Measurements from ENCODE around the gene CAPG. TPM values are rescaled to one million over a fixed set of nuclear protein-coding genes. Genes with fewer than 3 reads are reported as not detected.

The CAPG gene
- polyA plus RNA-seq, 1 donor from 2014 or later = not detected

DNA sequence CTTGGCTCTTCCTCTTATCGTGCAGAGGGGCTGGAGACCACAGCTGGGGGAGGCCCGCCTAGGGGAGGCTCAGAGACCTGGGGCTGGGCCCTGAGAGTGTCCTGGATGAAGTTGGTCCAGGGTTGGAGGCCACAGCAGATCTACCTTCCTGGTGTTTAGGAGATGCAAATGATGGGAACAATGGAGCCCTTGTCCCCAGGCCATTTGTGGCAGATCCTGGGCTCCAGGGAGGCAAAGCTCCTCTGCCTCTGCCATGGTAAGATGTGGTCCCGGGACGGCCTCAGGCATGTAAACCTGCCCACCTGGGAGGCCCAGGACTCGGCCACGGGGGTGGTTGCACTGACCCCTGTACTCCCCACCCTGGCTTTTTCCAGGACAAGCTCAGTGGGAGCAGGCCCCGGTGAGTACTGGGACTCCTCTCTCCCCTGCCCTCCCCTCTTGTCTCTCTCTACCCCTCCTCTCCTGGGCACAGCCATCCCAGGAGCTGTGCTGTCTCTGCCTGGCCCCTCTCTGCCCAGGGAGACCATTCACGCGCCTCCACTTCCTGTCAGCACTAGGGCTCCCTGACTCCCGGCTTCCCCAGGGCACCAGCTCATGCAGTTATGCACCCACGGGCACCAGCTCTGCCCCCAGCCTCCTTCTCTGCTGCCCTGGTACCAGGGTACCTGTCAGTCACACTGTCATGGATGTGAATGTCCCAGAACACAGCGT, 19.2 kb upstream of the CAPG start:
- no peak overlapping the region for H2AFZ ChIP-seq (ENCODE audit: low read depth, low read length)
- TF ChIP-seq, protein P1, sequence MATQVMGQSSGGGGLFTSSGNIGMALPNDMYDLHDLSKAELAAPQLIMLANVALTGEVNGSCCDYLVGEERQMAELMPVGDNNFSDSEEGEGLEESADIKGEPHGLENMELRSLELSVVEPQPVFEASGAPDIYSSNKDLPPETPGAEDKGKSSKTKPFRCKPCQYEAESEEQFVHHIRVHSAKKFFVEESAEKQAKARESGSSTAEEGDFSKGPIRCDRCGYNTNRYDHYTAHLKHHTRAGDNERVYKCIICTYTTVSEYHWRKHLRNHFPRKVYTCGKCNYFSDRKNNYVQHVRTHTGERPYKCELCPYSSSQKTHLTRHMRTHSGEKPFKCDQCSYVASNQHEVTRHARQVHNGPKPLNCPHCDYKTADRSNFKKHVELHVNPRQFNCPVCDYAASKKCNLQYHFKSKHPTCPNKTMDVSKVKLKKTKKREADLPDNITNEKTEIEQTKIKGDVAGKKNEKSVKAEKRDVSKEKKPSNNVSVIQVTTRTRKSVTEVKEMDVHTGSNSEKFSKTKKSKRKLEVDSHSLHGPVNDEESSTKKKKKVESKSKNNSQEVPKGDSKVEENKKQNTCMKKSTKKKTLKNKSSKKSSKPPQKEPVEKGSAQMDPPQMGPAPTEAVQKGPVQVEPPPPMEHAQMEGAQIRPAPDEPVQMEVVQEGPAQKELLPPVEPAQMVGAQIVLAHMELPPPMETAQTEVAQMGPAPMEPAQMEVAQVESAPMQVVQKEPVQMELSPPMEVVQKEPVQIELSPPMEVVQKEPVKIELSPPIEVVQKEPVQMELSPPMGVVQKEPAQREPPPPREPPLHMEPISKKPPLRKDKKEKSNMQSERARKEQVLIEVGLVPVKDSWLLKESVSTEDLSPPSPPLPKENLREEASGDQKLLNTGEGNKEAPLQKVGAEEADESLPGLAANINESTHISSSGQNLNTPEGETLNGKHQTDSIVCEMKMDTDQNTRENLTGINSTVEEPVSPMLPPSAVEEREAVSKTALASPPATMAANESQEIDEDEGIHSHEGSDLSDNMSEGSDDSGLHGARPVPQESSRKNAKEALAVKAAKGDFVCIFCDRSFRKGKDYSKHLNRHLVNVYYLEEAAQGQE (IDR thresholded peaks at IDR 0.05; ENCODE audit: borderline replicate concordance) = no peak
- no peak for TF ChIP-seq RAD21 (conservative IDR thresholded peaks at IDR 0.05)
- no peak for TF ChIP-seq EP300 (conservative IDR thresholded peaks at IDR 0.05; ENCODE audit: poor library complexity, severe bottlenecking)
- no peak for TF ChIP-seq SMC3 (conservative IDR thresholded peaks at IDR 0.05; ENCODE audit: poor library complexity)
- TF ChIP-seq, protein P2, sequence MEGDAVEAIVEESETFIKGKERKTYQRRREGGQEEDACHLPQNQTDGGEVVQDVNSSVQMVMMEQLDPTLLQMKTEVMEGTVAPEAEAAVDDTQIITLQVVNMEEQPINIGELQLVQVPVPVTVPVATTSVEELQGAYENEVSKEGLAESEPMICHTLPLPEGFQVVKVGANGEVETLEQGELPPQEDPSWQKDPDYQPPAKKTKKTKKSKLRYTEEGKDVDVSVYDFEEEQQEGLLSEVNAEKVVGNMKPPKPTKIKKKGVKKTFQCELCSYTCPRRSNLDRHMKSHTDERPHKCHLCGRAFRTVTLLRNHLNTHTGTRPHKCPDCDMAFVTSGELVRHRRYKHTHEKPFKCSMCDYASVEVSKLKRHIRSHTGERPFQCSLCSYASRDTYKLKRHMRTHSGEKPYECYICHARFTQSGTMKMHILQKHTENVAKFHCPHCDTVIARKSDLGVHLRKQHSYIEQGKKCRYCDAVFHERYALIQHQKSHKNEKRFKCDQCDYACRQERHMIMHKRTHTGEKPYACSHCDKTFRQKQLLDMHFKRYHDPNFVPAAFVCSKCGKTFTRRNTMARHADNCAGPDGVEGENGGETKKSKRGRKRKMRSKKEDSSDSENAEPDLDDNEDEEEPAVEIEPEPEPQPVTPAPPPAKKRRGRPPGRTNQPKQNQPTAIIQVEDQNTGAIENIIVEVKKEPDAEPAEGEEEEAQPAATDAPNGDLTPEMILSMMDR (IDR thresholded peaks at IDR 0.05; ENCODE audit: poor library complexity, severe bottlenecking) = no peak
- TF ChIP-seq POLR2AphosphoS5 (IDR thresholded peaks at IDR 0.05) = no peak
- no peak for TF ChIP-seq TAF1 (IDR thresholded peaks at IDR 0.05; ENCODE audit: low read depth)
- no peak for TF ChIP-seq MXI1 (conservative IDR thresholded peaks at IDR 0.05; ENCODE audit: poor library complexity, severe bottlenecking)
- TF ChIP-seq EZH2 (IDR thresholded peaks at IDR 0.05; ENCODE audit: borderline replicate concordance, insufficient read depth, low read length, poor library complexity, severe bottlenecking) = no peak
- no peaks in the 10 kb centered on the region for H3K27me3 ChIP-seq (ENCODE audit: insufficient read depth, low read depth, low read length)
- no peaks in the 10 kb centered on the region for H3K79me2 ChIP-seq (replicated peaks; ENCODE audit: insufficient read depth, low read length)
- H3K9me3 ChIP-seq (ENCODE audit: low read length) = no peaks in the 10 kb centered on the region
- no peak overlapping the region for H3K4me2 ChIP-seq (ENCODE audit: low read length)
- peak overlapping the region; percentile 79 for H3K9ac ChIP-seq (ENCODE audit: low read length)
- H3K9me2 ChIP-seq (ENCODE audit: insufficient read depth, low read length) = no peaks in the 10 kb centered on the region
- H3K27ac ChIP-seq (ENCODE audit: low read length) = peak overlapping the region; percentile 99
- no peak overlapping the region for H3K4me3 ChIP-seq (ENCODE audit: low read length)
- no peaks in the 10 kb centered on the region for H3K36me3 ChIP-seq (ENCODE audit: insufficient read depth, low read length)
- no peaks in the 10 kb centered on the region for H4K20me1 ChIP-seq (ENCODE audit: insufficient read depth)
- no peaks in the 10 kb centered on the region for H3F3A ChIP-seq (ENCODE audit: insufficient read depth, low read length, poor library complexity, severe bottlenecking)

DNA sequence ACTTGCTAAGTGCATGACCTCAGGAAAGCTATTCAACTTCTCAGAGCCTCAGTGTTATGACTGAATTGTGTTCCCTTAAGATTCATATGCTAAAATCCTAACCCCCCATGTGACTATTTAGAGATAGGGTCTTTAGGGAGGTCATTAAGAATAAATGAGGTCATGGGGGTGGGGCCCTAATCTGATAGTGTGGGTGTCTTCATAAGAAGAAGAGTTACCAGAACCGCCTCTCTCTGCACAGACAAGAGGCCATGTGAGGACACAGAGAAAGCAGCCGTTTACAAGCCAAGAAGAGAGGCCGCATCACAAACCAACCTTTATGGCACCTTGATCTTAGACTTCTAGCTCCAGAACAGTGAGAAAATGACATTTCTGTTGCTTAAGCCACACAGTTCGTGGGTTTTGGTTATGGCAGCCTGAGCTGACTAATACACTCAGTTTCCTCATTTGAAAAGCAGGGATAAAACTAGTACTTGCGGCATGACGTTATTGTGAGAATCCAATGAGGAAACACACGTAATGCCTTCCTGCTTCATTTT, 18.2 kb upstream of the CAPG start:
- H3K9me2 ChIP-seq (ENCODE audit: insufficient read depth, low read length) = no peaks in the 10 kb centered on the region
- H3K4me3 ChIP-seq (ENCODE audit: low read length) = no peak overlapping the region
- no peak overlapping the region for H3K4me2 ChIP-seq (ENCODE audit: low read length)
- no peaks in the 10 kb centered on the region for H3F3A ChIP-seq (ENCODE audit: insufficient read depth, low read length, poor library complexity, severe bottlenecking)
- no peak overlapping the region for H2AFZ ChIP-seq (ENCODE audit: low read depth, low read length)
- no peaks in the 10 kb centered on the region for H3K36me3 ChIP-seq (ENCODE audit: insufficient read depth, low read length)
- no peaks in the 10 kb centered on the region for H3K9me3 ChIP-seq (ENCODE audit: low read length)
- H3K9ac ChIP-seq (ENCODE audit: low read length) = no peak overlapping the region
- H4K20me1 ChIP-seq (ENCODE audit: insufficient read depth) = no peaks in the 10 kb centered on the region
- H3K79me2 ChIP-seq (replicated peaks; ENCODE audit: insufficient read depth, low read length) = no peaks in the 10 kb centered on the region
- TF ChIP-seq POLR2AphosphoS5 (IDR thresholded peaks at IDR 0.05) (no peak), EP300 (conservative IDR thresholded peaks at IDR 0.05; ENCODE audit: poor library complexity, severe bottlenecking) (no peak), SMC3 (conservative IDR thresholded peaks at IDR 0.05; ENCODE audit: poor library complexity) (no peak), EZH2 (IDR thresholded peaks at IDR 0.05; ENCODE audit: borderline replicate concordance, insufficient read depth, low read length, poor library complexity, severe bottlenecking) (no peak), RAD21 (conservative IDR thresholded peaks at IDR 0.05) (no peak), TAF1 (IDR thresholded peaks at IDR 0.05; ENCODE audit: low read depth) (no peak), MXI1 (conservative IDR thresholded peaks at IDR 0.05; ENCODE audit: poor library complexity, severe bottlenecking) (no peak)
- TF ChIP-seq, protein P1 (IDR thresholded peaks at IDR 0.05; ENCODE audit: borderline replicate concordance) = no peak
- TF ChIP-seq, protein P2 (IDR thresholded peaks at IDR 0.05; ENCODE audit: poor library complexity, severe bottlenecking) = no peak
- no peaks in the 10 kb centered on the region for H3K27me3 ChIP-seq (ENCODE audit: insufficient read depth, low read depth, low read length)
- peak overlapping the region; percentile 99 for H3K27ac ChIP-seq (ENCODE audit: low read length)
